Breast epithelium (tissue), 3 donors: ENCODE data around the gene GARS1.

Experiments used
- POLR2A ChIP-seq: fragments of 450-650 bp; IDR thresholded peaks from one replicate; pipeline ENCODE4 v1.6.1; 2016; ENCODE audit warnings: antibody characterized with exemption, mild to moderate bottlenecking, moderate library complexity
- POLR2AphosphoS5 ChIP-seq, 3 donors: sonication (generic); formaldehyde crosslinking; IDR thresholded peaks; one replicate each; pipeline ENCODE4 v1.6.1; 2017; ENCODE audit warnings: antibody characterized with exemption in 3 of 3
- TF ChIP-seq, protein P1 (sequence below), 3 donors: fragments of 450-650 bp; IDR thresholded peaks; one replicate each; pipeline ENCODE4 v1.5.1; 2016 to 2017; ENCODE audit warnings: antibody characterized with exemption in 3 of 3, mild to moderate bottlenecking in 3 of 3, moderate library complexity in 3 of 3

DNA sequence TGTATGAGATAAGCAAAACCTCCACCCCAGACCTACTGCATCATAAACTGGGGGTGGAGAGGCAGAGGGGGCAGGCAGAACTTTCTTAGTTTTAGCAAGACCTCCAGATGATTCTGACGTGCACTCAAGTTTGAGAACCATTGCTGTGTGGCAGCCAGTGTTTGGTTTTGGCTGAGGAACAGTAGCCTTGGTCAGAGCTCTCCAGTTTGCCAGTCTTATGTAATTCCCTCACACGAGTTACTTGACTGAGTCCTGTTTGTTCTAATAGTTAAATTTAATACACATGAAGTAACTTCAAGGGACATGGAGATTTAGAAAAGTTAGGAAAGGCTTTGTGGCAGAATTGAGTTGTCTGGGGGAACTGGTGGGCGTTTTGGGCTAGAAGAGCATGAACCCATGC lies 38.5 kb downstream of the GARS1 start:
- TF ChIP-seq, protein P1, sequence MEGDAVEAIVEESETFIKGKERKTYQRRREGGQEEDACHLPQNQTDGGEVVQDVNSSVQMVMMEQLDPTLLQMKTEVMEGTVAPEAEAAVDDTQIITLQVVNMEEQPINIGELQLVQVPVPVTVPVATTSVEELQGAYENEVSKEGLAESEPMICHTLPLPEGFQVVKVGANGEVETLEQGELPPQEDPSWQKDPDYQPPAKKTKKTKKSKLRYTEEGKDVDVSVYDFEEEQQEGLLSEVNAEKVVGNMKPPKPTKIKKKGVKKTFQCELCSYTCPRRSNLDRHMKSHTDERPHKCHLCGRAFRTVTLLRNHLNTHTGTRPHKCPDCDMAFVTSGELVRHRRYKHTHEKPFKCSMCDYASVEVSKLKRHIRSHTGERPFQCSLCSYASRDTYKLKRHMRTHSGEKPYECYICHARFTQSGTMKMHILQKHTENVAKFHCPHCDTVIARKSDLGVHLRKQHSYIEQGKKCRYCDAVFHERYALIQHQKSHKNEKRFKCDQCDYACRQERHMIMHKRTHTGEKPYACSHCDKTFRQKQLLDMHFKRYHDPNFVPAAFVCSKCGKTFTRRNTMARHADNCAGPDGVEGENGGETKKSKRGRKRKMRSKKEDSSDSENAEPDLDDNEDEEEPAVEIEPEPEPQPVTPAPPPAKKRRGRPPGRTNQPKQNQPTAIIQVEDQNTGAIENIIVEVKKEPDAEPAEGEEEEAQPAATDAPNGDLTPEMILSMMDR (IDR thresholded peaks at IDR 0.05), result no peak
- TF ChIP-seq POLR2A (no peak), POLR2AphosphoS5 (IDR thresholded peaks at IDR 0.05) (no peak)
